HepG2 (cell line): Measurements from ENCODE around the gene ANKRD29. TPM values are rescaled to one million over a fixed set of nuclear protein-coding genes. Genes with fewer than 3 reads are reported as not detected.
A peak's percentile ranks its signal among the peaks of the same experiment; 100 is the strongest.

Experiments
- ARID5B ChIP-seq: IDR thresholded peaks from 2 replicates; pipeline ENCODE4 v1.4.0; 2020; ENCODE audit warnings: mild to moderate bottlenecking, missing genetic modification reagents
- FIP1L1 ChIP-seq: fragments of 200-400 bp; formaldehyde crosslinking; IDR thresholded peaks from 2 replicates; pipeline ENCODE4 v1.6.1; 2018; ENCODE audit warnings: low read depth, mild to moderate bottlenecking, low read length, moderate library complexity, borderline replicate concordance; ENCODE audit not compliant: insufficient read depth
- HDAC2 ChIP-seq: sonication (generic); formaldehyde crosslinking; IDR thresholded peaks from 2 replicates; pipeline ENCODE4 v1.4.0; 2020; ENCODE audit warnings: missing genetic modification reagents
- KLF9 ChIP-seq: IDR thresholded peaks from 2 replicates; pipeline ENCODE4 v1.6.1; 2016; ENCODE audit warnings: low read depth
- NR2C2 ChIP-seq: sonication (generic); formaldehyde crosslinking; IDR thresholded peaks from 2 replicates; pipeline ENCODE4 v1.4.0; 2020; ENCODE audit warnings: missing genetic modification reagents, mild to moderate bottlenecking, moderate library complexity, borderline replicate concordance
- RXRB ChIP-seq: IDR thresholded peaks from 2 replicates; pipeline ENCODE4 v1.6.1; 2016; ENCODE audit warnings: borderline replicate concordance, missing genetic modification reagents, missing compliant biosample characterization
- ZBTB42 ChIP-seq: sonication (generic); formaldehyde crosslinking; IDR thresholded peaks from 2 replicates; pipeline ENCODE4 v1.5.0; 2020; ENCODE audit warnings: mild to moderate bottlenecking, missing genetic modification reagents
- ZNF350 ChIP-seq: sonication (generic); formaldehyde crosslinking; IDR thresholded peaks from 2 replicates; pipeline ENCODE4 v1.4.0; 2020; ENCODE audit warnings: mild to moderate bottlenecking, low read depth, missing genetic modification reagents, borderline replicate concordance
- ZNF740 ChIP-seq: sonication (generic); formaldehyde crosslinking; IDR thresholded peaks from 2 replicates; pipeline ENCODE4 v1.4.0; 2020; ENCODE audit warnings: missing genetic modification reagents
- polyA plus RNA-seq, 8 experiments: library from polyadenylated mRNA; depleted of rRNA in 3 of 8; stranded (reverse) in 7 of 8; unstranded in 1 of 8; fragments of >200 nt; fragmentation: Illumina TruSeq in 4 of 8; extraction: Trizol in 4 of 8; gene quantifications; 2 replicates each; pipeline versions ENCODE4 v1.2.1 to v1.2.3, GENCODE V29; 2011 to 2016; ENCODE audit warnings: low read depth in 4 of 8, missing spikeins in 1 of 8, mixed read lengths in 1 of 8; ENCODE audit not compliant: insufficient read depth in 1 of 8
- total RNA-seq, 5 experiments: library from RNA; depleted of rRNA; stranded (reverse); fragments of >200 nt; fragmentation: Illumina TruSeq; extraction: Trizol; gene quantifications; 2 replicates each; pipeline ENCODE4 v1.2.3, GENCODE V29; 2016; ENCODE audit warnings: low read depth in 1 of 5
- TF ChIP-seq, protein P1 (sequence below): sonication (generic); formaldehyde crosslinking; IDR thresholded peaks from 2 replicates; pipeline ENCODE4 v1.4.0; 2020; ENCODE audit warnings: low read depth, mild to moderate bottlenecking, missing genetic modification reagents

The ANKRD29 gene
- total and polyA plus RNA-seq, 2 of the 13 experiments (the other 11 are each of a cell fraction or from before 2014, with no cell fraction given): not detected

DNA sequence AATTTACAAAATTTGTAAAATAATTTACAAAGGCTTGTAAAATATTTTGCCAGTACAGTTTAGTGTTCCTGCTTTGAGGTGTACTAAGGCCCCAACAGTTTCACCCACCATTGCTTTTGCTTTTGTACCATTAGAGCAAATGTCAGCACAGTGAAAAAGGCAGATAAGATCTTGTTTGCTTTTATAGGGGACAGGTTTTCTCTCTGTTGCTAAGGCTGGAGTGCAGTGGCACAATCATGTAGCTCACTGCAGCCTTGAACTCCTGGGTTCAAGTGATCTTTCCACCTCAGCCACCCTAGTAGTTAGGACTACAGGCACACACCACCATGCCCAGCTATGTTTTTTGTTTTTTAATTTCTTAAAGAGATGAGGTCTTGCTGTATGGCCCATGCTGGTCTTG lies 56.8 kb downstream of the ANKRD29 start (continued):
- TF ChIP-seq ZNF740 (CRISPR knock-in tag) (no peak), NR2C2 (CRISPR knock-in tag) (no peak), FIP1L1 (no peak), ZBTB42 (CRISPR knock-in tag) (no peak), HDAC2 (peak; percentile 19; the same call in 1 of the 2 replicates), ZNF350 (no peak), RXRB (CRISPR knock-in tag) (peak; percentile 32; the same call in 1 of the 2 replicates), ARID5B (CRISPR knock-in tag) (peak; percentile 25; the same call in 1 of the 2 replicates), KLF9 (CRISPR knock-in tag) (no peak)
- TF ChIP-seq, protein P1, sequence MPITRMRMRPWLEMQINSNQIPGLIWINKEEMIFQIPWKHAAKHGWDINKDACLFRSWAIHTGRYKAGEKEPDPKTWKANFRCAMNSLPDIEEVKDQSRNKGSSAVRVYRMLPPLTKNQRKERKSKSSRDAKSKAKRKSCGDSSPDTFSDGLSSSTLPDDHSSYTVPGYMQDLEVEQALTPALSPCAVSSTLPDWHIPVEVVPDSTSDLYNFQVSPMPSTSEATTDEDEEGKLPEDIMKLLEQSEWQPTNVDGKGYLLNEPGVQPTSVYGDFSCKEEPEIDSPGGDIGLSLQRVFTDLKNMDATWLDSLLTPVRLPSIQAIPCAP (CRISPR knock-in tag): no peak
